HepG2 (cell line): ENCODE data around the gene RALB. TPM values are rescaled to one million over a fixed set of nuclear protein-coding genes. Genes with fewer than 3 reads are reported as not detected.

Experiments used
- ARNTL ChIP-seq: sonication (generic); formaldehyde crosslinking; IDR thresholded peaks from 2 replicates; pipeline ENCODE4 v1.4.0; 2020; ENCODE audit warnings: mild to moderate bottlenecking, missing genetic modification reagents
- CREM ChIP-seq, 2 experiments: sonication (generic) in 1 of 2; formaldehyde crosslinking in 1 of 2; IDR thresholded peaks; 2 replicates each; pipeline versions ENCODE4 v1.4.0 to v1.6.1; 2016 to 2020; ENCODE audit warnings: antibody characterized with exemption in 1 of 2, mild to moderate bottlenecking in 1 of 2, missing genetic modification reagents in 1 of 2
- EHMT2 ChIP-seq: fragments of 200-600 bp; sonication (generic); IDR thresholded peaks from 2 replicates; pipeline ENCODE4 v1.7.0; 2017; ENCODE audit warnings: antibody characterized with exemption, low read depth, low read length, borderline replicate concordance
- HDAC2 ChIP-seq: sonication (generic); formaldehyde crosslinking; IDR thresholded peaks from 2 replicates; pipeline ENCODE4 v1.4.0; 2020; ENCODE audit warnings: missing genetic modification reagents
- HDAC6 ChIP-seq: fragments of 200-600 bp; sonication (generic); IDR thresholded peaks from 2 replicates; pipeline ENCODE4 v1.7.0; 2017; ENCODE audit warnings: mild to moderate bottlenecking, antibody characterized with exemption, low read length, low read depth
- HHEX ChIP-seq: IDR thresholded peaks from 2 replicates; pipeline ENCODE4 v1.6.1; 2016; ENCODE audit warnings: control low read depth
- HOXA5 ChIP-seq: sonication (generic); formaldehyde crosslinking; IDR thresholded peaks from 2 replicates; pipeline ENCODE4 v1.4.0; 2020; ENCODE audit warnings: missing genetic modification reagents
- JDP2 ChIP-seq: sonication (generic); formaldehyde crosslinking; IDR thresholded peaks from 2 replicates; pipeline ENCODE4 v1.8.1; 2022; ENCODE audit warnings: missing genetic modification reagents, borderline replicate concordance
- KAT8 ChIP-seq: IDR thresholded peaks from 2 replicates; pipeline ENCODE4 v1.6.1; 2016; ENCODE audit warnings: missing genetic modification reagents, missing compliant biosample characterization
- KLF9 ChIP-seq: IDR thresholded peaks from 2 replicates; pipeline ENCODE4 v1.6.1; 2016; ENCODE audit warnings: low read depth
- MTF2 ChIP-seq: sonication (generic); formaldehyde crosslinking; IDR thresholded peaks from 2 replicates; pipeline ENCODE4 v1.5.0; 2020; ENCODE audit warnings: missing genetic modification reagents, borderline replicate concordance
- NR2C2 ChIP-seq: sonication (generic); formaldehyde crosslinking; IDR thresholded peaks from 2 replicates; pipeline ENCODE4 v1.4.0; 2020; ENCODE audit warnings: missing genetic modification reagents, mild to moderate bottlenecking, moderate library complexity, borderline replicate concordance
- PAWR ChIP-seq: sonication (generic); formaldehyde crosslinking; IDR thresholded peaks from 2 replicates; pipeline ENCODE4 v1.4.0; 2020; ENCODE audit warnings: missing genetic modification reagents, mild to moderate bottlenecking, borderline replicate concordance
- PHF21A ChIP-seq: sonication (generic); formaldehyde crosslinking; IDR thresholded peaks from 2 replicates; pipeline ENCODE4 v1.5.0; 2020; ENCODE audit warnings: mild to moderate bottlenecking, missing genetic modification reagents
- RBAK ChIP-seq: sonication (generic); formaldehyde crosslinking; IDR thresholded peaks from 2 replicates; pipeline ENCODE4 v1.5.1; 2020; ENCODE audit warnings: mild to moderate bottlenecking, missing genetic modification reagents
- SIN3B ChIP-seq: fragments of 150-350 bp; IDR thresholded peaks from 2 replicates; pipeline ENCODE4 v1.6.1; 2014; ENCODE audit warnings: low read length
- SSRP1 ChIP-seq: IDR thresholded peaks from 2 replicates; pipeline ENCODE4 v1.6.1; 2016; ENCODE audit warnings: control low read depth
- WIZ ChIP-seq: sonication (generic); formaldehyde crosslinking; IDR thresholded peaks from 2 replicates; pipeline ENCODE4 v1.5.1; 2020; ENCODE audit warnings: mild to moderate bottlenecking, missing genetic modification reagents
- ZFP82 ChIP-seq: sonication (generic); formaldehyde crosslinking; IDR thresholded peaks from 2 replicates; pipeline ENCODE4 v1.5.1; 2020; ENCODE audit warnings: mild to moderate bottlenecking, missing genetic modification reagents, borderline replicate concordance
- ZNF101 ChIP-seq: sonication (generic); formaldehyde crosslinking; IDR thresholded peaks from 2 replicates; pipeline ENCODE4 v1.4.0; 2020; ENCODE audit warnings: mild to moderate bottlenecking, low read depth, missing genetic modification reagents, borderline replicate concordance
- ZNF224 ChIP-seq: sonication (generic); formaldehyde crosslinking; IDR thresholded peaks from 2 replicates; pipeline ENCODE4 v1.5.0; 2020; ENCODE audit warnings: mild to moderate bottlenecking, missing genetic modification reagents
- ZNF549 ChIP-seq: sonication (generic); formaldehyde crosslinking; IDR thresholded peaks from 2 replicates; pipeline ENCODE4 v1.5.0; 2020; ENCODE audit warnings: missing genetic modification reagents
- ZNF556 ChIP-seq: sonication (generic); formaldehyde crosslinking; IDR thresholded peaks from 2 replicates; pipeline ENCODE4 v1.4.0; 2020; ENCODE audit warnings: mild to moderate bottlenecking, missing genetic modification reagents, borderline replicate concordance
- ZNF615 ChIP-seq: sonication (generic); formaldehyde crosslinking; IDR thresholded peaks from 2 replicates; pipeline ENCODE4 v1.5.0; 2020; ENCODE audit warnings: mild to moderate bottlenecking, missing genetic modification reagents, borderline replicate concordance
- polyA plus RNA-seq, 8 experiments: library from polyadenylated mRNA; depleted of rRNA in 3 of 8; stranded (reverse) in 7 of 8; unstranded in 1 of 8; fragments of >200 nt; fragmentation: Illumina TruSeq in 4 of 8; extraction: Trizol in 4 of 8; gene quantifications; 2 replicates each; pipeline versions ENCODE4 v1.2.1 to v1.2.3, GENCODE V29; 2011 to 2016; ENCODE audit warnings: low read depth in 4 of 8, missing spikeins in 1 of 8, mixed read lengths in 1 of 8; ENCODE audit not compliant: insufficient read depth in 1 of 8
- total RNA-seq, 5 experiments: library from RNA; depleted of rRNA; stranded (reverse); fragments of >200 nt; fragmentation: Illumina TruSeq; extraction: Trizol; gene quantifications; 2 replicates each; pipeline ENCODE4 v1.2.3, GENCODE V29; 2016; ENCODE audit warnings: low read depth in 1 of 5
- TF ChIP-seq, protein P1 (sequence below): sonication (generic); formaldehyde crosslinking; IDR thresholded peaks from 2 replicates; pipeline ENCODE4 v1.5.0; 2020; ENCODE audit warnings: mild to moderate bottlenecking, missing genetic modification reagents, borderline replicate concordance
- TF ChIP-seq, protein P2 (sequence below): IDR thresholded peaks from 2 replicates; pipeline ENCODE4 v1.6.1; 2012; ENCODE audit warnings: inconsistent platforms
- TF ChIP-seq, protein P3 (sequence below): IDR thresholded peaks from 2 replicates; pipeline ENCODE4 v1.6.1; 2016

RALB gene
- total and polyA plus RNA-seq, 2 of the 13 experiments (the other 11 are each of a cell fraction or from before 2014, with no cell fraction given) = 37.8 to 43.2 TPM

GRCh38 chr2:120253021-120253882 is 600 bp downstream of the RALB start (continued):
- TF ChIP-seq PAWR (CRISPR knock-in tag) = no peak
- no peak for TF ChIP-seq ZNF101 (CRISPR knock-in tag)
- no peak for TF ChIP-seq HHEX
- no peak for TF ChIP-seq MTF2 (CRISPR knock-in tag)
- peak; percentile 86; the same call in 1 of the 2 replicates for TF ChIP-seq ZFP82 (CRISPR knock-in tag)
- TF ChIP-seq KAT8 = peak; percentile 35; the same call in 1 of the 2 replicates
- peak; percentile 26; the same call in 1 of the 2 replicates for TF ChIP-seq HDAC2
- TF ChIP-seq ZNF556 (CRISPR knock-in tag) = peak; percentile 54; the same call in 1 of the 2 replicates
- no peak for TF ChIP-seq NR2C2 (CRISPR knock-in tag)
- no peak; the same call in 1 of the 2 replicates for TF ChIP-seq PHF21A (CRISPR knock-in tag)
- no peak for TF ChIP-seq ZNF615 (CRISPR knock-in tag)
- TF ChIP-seq WIZ (CRISPR knock-in tag) = 0 out of 2 replicates have a peak, but pooled peaks have one; percentile 22
- TF ChIP-seq JDP2 (CRISPR knock-in tag) = no peak
- no peak for TF ChIP-seq HDAC6
- no peak for TF ChIP-seq CREM (IDR thresholded peaks at IDR 0.05)
- TF ChIP-seq CREM (CRISPR knock-in tag; IDR thresholded peaks at IDR 0.05) = no peak
- TF ChIP-seq, protein P1, sequence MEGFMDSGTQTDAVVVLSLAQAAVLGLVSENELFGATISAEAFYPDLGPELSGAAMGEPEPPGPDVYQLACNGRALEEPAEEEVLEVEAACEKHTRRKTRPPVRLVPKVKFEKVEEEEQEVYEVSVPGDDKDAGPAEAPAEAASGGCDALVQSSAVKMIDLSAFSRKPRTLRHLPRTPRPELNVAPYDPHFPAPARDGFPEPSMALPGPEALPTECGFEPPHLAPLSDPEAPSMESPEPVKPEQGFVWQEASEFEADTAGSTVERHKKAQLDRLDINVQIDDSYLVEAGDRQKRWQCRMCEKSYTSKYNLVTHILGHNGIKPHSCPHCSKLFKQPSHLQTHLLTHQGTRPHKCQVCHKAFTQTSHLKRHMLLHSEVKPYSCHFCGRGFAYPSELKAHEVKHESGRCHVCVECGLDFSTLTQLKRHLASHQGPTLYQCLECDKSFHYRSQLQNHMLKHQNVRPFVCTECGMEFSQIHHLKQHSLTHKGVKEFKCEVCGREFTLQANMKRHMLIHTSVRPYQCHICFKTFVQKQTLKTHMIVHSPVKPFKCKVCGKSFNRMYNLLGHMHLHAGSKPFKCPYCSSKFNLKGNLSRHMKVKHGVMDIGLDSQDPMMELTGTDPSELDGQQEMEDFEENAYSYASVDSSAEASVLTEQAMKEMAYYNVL = 0 out of 2 replicates have a peak, but pooled peaks have one; percentile 12
- peak; percentile 44; the same call in 1 of the 2 replicates for TF ChIP-seq HOXA5 (CRISPR knock-in tag)
- no peak for TF ChIP-seq SSRP1
- TF ChIP-seq ZNF549 (CRISPR knock-in tag) = 0 out of 2 replicates have a peak, but pooled peaks have one; percentile 63
- TF ChIP-seq, protein P2, sequence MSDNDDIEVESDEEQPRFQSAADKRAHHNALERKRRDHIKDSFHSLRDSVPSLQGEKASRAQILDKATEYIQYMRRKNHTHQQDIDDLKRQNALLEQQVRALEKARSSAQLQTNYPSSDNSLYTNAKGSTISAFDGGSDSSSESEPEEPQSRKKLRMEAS = peak; percentile 43; the same call in 1 of the 2 replicates
- no peak for TF ChIP-seq EHMT2
- TF ChIP-seq ARNTL (CRISPR knock-in tag) = no peak
- peak; percentile 47; the same call in 1 of the 2 replicates for TF ChIP-seq KLF9 (CRISPR knock-in tag)
- TF ChIP-seq RBAK (CRISPR knock-in tag) = 0 out of 2 replicates have a peak, but pooled peaks have one; percentile 33
- TF ChIP-seq ZNF224 = 0 out of 2 replicates have a peak, but pooled peaks have one; percentile 53
- TF ChIP-seq SIN3B = no peak
- TF ChIP-seq, protein P3, sequence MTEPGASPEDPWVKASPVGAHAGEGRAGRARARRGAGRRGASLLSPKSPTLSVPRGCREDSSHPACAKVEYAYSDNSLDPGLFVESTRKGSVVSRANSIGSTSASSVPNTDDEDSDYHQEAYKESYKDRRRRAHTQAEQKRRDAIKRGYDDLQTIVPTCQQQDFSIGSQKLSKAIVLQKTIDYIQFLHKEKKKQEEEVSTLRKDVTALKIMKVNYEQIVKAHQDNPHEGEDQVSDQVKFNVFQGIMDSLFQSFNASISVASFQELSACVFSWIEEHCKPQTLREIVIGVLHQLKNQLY (CRISPR knock-in tag) = no peak
